Inferior parietal cortex (tissue), 1 donor: ENCODE results near the gene HNRNPH1.

Experiments
- DNase-seq: peaks from one replicate; pipeline ENCODE4 v3.0.0-alpha.2; 2016; ENCODE audit errors: extremely low spot score

Gene HNRNPH1

GRCh38 chr5:179605026-179605833 lies 18.2 kb downstream of the HNRNPH1 start:
- no peak for DNase-seq

GRCh38 chr5:179603308-179603707 lies 20.2 kb downstream of the HNRNPH1 start:
- no peak for DNase-seq

DNA sequence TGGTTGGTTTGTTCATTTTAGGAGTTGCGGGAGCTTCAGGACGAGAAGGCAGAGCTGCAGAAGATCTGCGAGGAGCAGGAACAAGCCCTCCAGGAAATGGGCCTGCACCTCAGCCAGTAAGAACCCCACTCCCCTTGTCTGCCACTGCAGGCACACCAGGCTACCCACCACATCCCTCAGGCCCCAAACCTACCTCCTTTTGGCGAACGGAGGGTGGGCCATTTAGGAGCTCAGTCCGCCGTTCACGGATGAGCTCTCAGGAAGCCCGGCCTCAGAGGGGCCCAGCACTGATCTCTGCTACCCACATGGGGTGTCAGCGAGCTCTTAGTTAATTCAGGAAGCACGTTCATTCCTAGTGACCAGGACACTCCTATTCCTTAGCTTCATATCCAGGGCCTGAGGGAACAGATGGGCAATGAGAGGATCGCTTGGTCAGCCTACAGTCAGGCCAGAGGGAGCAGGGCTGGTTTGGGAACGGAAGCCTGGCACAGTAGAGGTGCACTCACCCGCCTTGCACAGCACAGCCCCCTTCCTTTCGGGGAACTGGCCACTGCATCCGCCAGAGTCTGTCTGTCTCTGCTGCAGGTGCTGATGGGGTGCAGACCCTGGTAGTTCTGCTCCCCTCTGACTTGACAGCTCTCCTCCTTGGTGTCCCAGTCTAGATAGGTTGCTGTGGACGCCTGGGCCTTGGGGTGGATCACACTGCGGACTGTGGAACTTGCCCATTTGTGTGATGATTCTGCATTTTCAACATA lies 21.4 kb downstream of the HNRNPH1 start:
- no peak for DNase-seq

GRCh38 chr5:179599973-179600372 lies 23.5 kb downstream of the HNRNPH1 start:
- no peak for DNase-seq

- no peak for DNase-seq
These were observed 23.9 kb downstream of the HNRNPH1 start for GRCh38 chr5:179599566-179599965.

DNA sequence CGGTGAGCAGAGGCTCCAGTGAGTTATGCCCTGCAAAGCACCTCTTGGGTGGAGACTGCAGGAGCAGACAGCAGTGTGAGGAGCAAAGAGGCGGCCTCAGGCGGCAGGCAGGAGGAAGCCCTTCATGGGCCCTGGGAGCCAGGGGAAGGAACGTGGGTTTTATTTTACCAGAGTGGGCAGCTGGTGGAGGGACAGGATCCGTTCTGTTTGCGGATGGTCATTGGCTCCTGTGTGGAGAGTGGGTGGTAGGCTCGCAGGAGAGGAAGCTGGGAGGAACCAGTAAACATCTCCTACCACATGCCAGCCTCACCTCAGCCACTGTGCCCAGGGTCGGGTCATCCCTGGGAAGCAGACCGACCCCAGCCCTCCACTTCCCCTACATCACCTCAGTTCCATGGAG lies 24.4 kb downstream of the HNRNPH1 start:
- no peak for DNase-seq

DNA sequence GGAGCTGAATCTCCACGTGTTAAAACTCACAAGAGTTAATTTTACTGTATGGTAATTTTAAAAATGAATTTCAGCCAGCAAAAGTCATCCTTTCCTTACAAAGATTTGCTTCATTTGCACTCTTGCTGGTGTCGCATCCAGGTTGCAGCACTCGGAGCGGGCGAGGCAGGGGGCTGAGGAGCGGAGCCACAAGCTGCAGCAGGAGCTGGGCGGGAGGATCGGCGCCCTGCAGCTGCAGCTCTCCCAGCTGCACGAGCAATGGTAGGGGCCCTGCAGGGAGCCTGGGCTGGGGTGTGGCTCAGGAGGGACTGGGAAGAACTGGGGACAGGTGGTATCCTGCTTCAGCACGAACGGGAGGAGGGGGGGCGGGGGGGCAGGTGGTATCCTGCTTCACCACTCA lies 27.1 kb downstream of the HNRNPH1 start:
- no peak for DNase-seq

- no peak for DNase-seq
These were observed 27.6 kb downstream of the HNRNPH1 start for GRCh38 chr5:179595916-179596315.

GRCh38 chr5:179588166-179588565 lies 35.3 kb downstream of the HNRNPH1 start:
- no peak for DNase-seq

- DNase-seq, result no peak
These were observed 37.5 kb downstream of the HNRNPH1 start for GRCh38 chr5:179585941-179586401.

DNA sequence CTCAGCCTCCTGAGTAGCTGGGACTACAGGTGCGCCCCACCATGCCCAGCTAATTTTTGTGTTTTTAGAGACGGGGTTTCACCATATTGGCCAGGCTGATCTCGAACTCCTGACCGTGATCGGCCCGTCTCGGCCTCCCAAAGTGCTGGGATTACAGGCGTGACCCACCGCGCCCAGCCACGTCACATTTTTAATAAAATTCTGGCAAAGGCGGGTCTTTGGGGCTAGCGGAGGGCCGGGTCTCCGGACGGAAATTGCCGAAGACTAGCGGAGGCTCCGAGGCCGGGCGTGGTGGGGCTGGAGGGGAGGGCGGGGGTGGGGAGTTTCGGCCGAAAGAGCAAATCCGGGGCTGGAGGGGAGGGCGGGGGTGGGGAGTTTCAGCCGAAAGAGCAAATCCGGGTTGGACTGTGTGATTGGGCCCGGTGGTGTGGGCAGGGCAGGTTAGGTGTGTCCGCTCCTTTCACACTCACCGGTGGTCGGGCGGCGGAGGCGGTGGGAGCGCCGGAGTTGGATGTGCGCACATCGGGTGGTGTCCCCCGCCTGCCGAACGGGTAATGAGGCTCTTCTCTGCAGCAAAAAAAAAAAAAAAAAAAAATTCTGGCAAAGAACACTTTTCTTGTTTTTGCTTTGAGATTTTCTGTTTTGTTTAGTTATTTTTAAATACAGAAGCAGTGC lies 46.0 kb downstream of the HNRNPH1 start:
- DNase-seq, result no peak

DNA sequence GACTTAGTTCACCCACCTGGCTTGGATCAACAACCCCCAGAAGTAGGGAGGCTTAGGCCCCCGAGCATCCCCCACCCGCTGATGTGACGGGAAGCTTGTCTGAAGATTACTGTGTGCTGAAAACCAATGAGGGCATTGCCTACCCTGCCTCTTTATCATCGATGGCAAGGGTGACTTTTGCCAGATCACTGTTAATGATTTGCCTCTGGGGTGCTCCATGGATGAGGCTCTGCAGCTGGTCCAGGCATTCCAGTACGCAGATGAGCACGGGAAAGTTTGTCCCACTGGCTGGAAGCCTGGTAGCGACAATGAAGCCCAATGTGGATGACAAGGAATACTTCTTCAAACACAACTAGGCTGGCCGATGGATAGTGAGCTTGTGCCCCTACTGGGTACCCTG lies 51.1 kb downstream of the HNRNPH1 start:
- DNase-seq, result no peak

- no peak for DNase-seq
These were observed 54.8 kb downstream of the HNRNPH1 start for GRCh38 chr5:179568721-179569120.

DNA sequence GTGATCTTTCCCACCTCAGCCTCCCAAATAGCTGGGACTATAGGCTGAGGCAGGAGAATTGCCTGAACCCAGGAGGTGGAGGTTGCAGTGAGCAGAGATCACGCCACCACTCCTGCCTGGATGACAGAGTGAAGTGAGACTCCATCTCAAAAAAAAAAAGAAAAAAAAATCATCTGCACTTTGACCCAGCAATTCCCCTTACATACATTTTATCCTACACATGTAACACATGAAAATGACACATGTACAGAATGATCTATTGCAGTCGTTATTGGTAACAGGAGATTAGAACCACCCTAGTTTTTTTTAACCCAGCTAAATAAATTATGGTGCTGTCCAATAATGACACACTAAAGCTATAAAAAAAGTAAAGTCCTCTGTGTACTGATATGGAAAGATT lies 58.9 kb downstream of the HNRNPH1 start:
- no peak for DNase-seq
